ENCODE data around the gene OBSCN. TPM values are rescaled to one million over a fixed set of nuclear protein-coding genes. Genes with fewer than 3 reads are reported as not detected.

The OBSCN gene
- total RNA-seq, 1 donor from 2014 or later, result 28.6 TPM

DNA sequence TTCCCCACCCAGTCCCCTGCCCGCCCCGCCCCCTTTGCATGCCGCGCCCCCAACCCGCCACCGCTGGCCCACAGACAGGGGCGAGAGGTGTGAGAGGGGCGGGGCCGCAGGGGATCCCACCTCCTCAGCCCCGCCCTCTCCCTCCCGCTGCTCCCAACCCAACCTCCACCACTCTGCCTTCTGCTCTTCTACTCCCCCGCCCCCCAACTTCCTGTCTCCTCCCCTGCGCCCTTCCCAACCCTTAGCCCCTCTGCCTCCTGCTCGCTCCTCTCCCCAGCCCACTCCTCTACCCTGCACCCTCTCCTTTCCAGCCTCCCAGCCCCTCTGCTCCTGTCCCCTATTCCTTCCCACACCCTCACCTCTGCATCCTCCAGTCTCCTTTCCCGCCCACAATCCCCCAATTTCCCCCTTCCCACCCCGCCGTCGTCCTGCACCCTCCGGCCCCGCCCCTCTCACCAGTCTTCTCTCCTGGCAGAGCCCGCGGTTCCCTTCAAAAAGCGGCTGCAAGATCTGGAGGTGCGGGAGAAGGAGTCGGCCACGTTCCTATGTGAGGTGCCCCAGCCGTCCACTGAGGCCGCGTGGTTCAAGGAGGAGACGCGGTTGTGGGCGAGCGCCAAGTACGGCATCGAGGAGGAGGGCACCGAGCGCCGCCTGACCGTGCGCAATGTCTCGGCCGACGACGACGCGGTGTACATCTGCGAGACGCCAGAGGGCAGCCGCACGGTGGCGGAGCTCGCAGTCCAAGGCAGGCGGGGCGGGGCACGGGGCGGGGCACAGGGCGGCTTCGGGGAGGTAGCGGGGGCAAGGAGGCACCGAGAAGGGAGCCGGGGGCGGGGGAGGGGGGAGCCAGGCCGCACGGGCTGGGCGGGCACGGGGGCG, 5.4 kb downstream of the OBSCN start:
- H3K9me3 ChIP-seq, result no peaks in the 10 kb centered on the region
- intact Hi-C loops (cut with DNase I), result loop anchor here (2.0 to 10.0 kb wide), 3 partner anchors 64 to 304 kb away; partner anchors contain the start of gene TRIM11
- no peaks in the 10 kb centered on the region for H3K27me3 ChIP-seq
- peak overlapping the region in 1 of 2 donors; percentile 32 for H3K27ac ChIP-seq
- peaks cover 8 to 14% of the 10 kb centered on the region in 2 donors for H3K4me1 ChIP-seq
- TF ChIP-seq, protein P1, sequence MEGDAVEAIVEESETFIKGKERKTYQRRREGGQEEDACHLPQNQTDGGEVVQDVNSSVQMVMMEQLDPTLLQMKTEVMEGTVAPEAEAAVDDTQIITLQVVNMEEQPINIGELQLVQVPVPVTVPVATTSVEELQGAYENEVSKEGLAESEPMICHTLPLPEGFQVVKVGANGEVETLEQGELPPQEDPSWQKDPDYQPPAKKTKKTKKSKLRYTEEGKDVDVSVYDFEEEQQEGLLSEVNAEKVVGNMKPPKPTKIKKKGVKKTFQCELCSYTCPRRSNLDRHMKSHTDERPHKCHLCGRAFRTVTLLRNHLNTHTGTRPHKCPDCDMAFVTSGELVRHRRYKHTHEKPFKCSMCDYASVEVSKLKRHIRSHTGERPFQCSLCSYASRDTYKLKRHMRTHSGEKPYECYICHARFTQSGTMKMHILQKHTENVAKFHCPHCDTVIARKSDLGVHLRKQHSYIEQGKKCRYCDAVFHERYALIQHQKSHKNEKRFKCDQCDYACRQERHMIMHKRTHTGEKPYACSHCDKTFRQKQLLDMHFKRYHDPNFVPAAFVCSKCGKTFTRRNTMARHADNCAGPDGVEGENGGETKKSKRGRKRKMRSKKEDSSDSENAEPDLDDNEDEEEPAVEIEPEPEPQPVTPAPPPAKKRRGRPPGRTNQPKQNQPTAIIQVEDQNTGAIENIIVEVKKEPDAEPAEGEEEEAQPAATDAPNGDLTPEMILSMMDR (IDR thresholded peaks at IDR 0.05), result peak; percentile 33 to 70 (median 50)
- H3K36me3 ChIP-seq, result no peaks in the 10 kb centered on the region
- peak overlapping the region; percentile 48 to 73 for H3K4me3 ChIP-seq
- DNase-seq (ENCODE audit: low spot score in 2 of 2), result peak; percentile 38 to 91

- DNase-seq (ENCODE audit: low spot score in 2 of 2), result no peak
- H3K36me3 ChIP-seq, result no peaks in the 10 kb centered on the region
- peaks cover 8 to 14% of the 10 kb centered on the region in 2 donors for H3K4me1 ChIP-seq
- H3K27me3 ChIP-seq, result no peaks in the 10 kb centered on the region
- H3K27ac ChIP-seq, result no peak overlapping the region
- H3K4me3 ChIP-seq, result peak overlapping the region; percentile 48 to 73
- no peaks in the 10 kb centered on the region for H3K9me3 ChIP-seq
- TF ChIP-seq, protein P1 (IDR thresholded peaks at IDR 0.05), result no peak
- intact Hi-C loops (cut with DNase I), result loop anchor here (2.0 to 10.0 kb wide), 3 partner anchors 63 to 303 kb away; partner anchors contain the start of gene TRIM11
These were observed 6.3 kb downstream of the OBSCN start for GRCh38 chr1:228213917-228214808.

- TF ChIP-seq, protein P1 (IDR thresholded peaks at IDR 0.05), result no peak
- intact Hi-C loops (cut with DNase I), result loop anchor here (5.0 to 10.0 kb wide), 2 partner anchors 62 to 190 kb away; partner anchors contain the start of gene TRIM11
- Histone ChIP-seq H3K36me3 (no peaks in the 10 kb centered on the region), H3K4me3 (no peak overlapping the region), H3K9me3 (no peaks in the 10 kb centered on the region), H3K27ac (no peak overlapping the region), H3K27me3 (no peaks in the 10 kb centered on the region), H3K4me1 (peaks cover 8 to 14% of the 10 kb centered on the region in 2 donors)
- no peak for DNase-seq (ENCODE audit: low spot score in 2 of 2)
These were observed 7.2 kb downstream of the OBSCN start for GRCh38 chr1:228214921-228215662.

- Histone ChIP-seq H3K4me3 (no peak overlapping the region), H3K27me3 (no peaks in the 10 kb centered on the region), H3K36me3 (no peaks in the 10 kb centered on the region), H3K9me3 (no peaks in the 10 kb centered on the region), H3K4me1 (peaks cover 8 to 14% of the 10 kb centered on the region in 2 donors), H3K27ac (no peak overlapping the region)
- intact Hi-C loops (cut with DNase I), result loop anchor here (10.0 kb wide), 1 partner anchor 189 kb away; the partner anchor contains the start of gene TRIM11
- no peak for DNase-seq (ENCODE audit: low spot score in 2 of 2)
- TF ChIP-seq, protein P1 (IDR thresholded peaks at IDR 0.05), result no peak
These were observed 7.8 kb downstream of the OBSCN start for GRCh38 chr1:228215663-228216116.
